ENCODE data around the gene PGAP1.

- TF ChIP-seq CTCF (IDR thresholded peaks at IDR 0.05; ENCODE audit: insufficient read depth, low read length, poor library complexity, severe bottlenecking): no peak
- no peak for TF ChIP-seq EZH2phosphoT487 (conservative IDR thresholded peaks at IDR 0.05; ENCODE audit: low read length)
Observed at GRCh38 chr2:196924051-196924450, 2.5 kb downstream of the PGAP1 start.
